Measurements from ENCODE around the gene FAM221B.

- TF ChIP-seq CTCF (IDR thresholded peaks at IDR 0.05) (no peak), POLR2AphosphoS5 (IDR thresholded peaks at IDR 0.05) (no peak), EP300 (IDR thresholded peaks at IDR 0.05) (no peak), POLR2A (IDR thresholded peaks at IDR 0.05) (no peak)
These were observed 41.2 kb upstream of the FAM221B start for GRCh38 chr9:35869621-35870216.
